Panc1 (cell line): ENCODE results near the gene CARM1. TPM values are rescaled to one million over a fixed set of nuclear protein-coding genes. Genes with fewer than 3 reads are reported as not detected.

Experiments used
- ATAC-seq: fragments of 200-7000 bp; cut with Tn5 transposase; 2 replicates; pipeline ENCODE4 v1.9.1; 2020; ENCODE audit warnings: mild to moderate bottlenecking, moderate library complexity
- BruUV-seq: library from RNA; stranded (reverse); fragments of 400-500 nt; replicated peaks from 2 replicates; lab custom pipeline; 2021; lab: Mats Ljungman, UMichigan
- CTCF ChIA-PET: fragments of 300-600 bp; sonication (Branson Sonifier 250); formaldehyde crosslinking; loops from one replicate; lab custom pipeline; 2022; ENCODE audit warnings: antibody characterized with exemption; lab: Charles Lee
- POLR2A ChIA-PET: fragments of 300-600 bp; sonication (Branson Sonifier 250); formaldehyde crosslinking; loops from one replicate; lab custom pipeline; 2022; ENCODE audit warnings: antibody characterized with exemption; lab: Charles Lee
- DNase-seq: peaks from one replicate; pipeline ENCODE4 v3.0.0-alpha.2; 2010; ENCODE audit warnings: low read depth, low spot score
- H3K27ac ChIP-seq: 2 replicates; pipeline ENCODE4 v1.5.1; 2011; ENCODE audit warnings: mild to moderate bottlenecking, low read length, inconsistent platforms
- H3K27me3 ChIP-seq: fragments of 200-500 bp; sonication (Bioruptor generic); 2 replicates; pipeline ENCODE4 v1.6.0; 2014; ENCODE audit warnings: low read length, inconsistent platforms; ENCODE audit not compliant: control insufficient read depth, insufficient read depth
- H3K36me3 ChIP-seq: fragments of 200-500 bp; sonication (Bioruptor generic); 2 replicates; pipeline ENCODE4 v1.5.1; 2014; ENCODE audit warnings: inconsistent platforms, mild to moderate bottlenecking, low read length, moderate library complexity; ENCODE audit not compliant: control insufficient read depth, insufficient read depth
- H3K4me1 ChIP-seq: 2 replicates; pipeline ENCODE4 v1.5.1; 2011; ENCODE audit warnings: inconsistent platforms, mild to moderate bottlenecking, low read length, moderate library complexity; ENCODE audit not compliant: control insufficient read depth, insufficient read depth
- H3K4me3 ChIP-seq, 2 experiments: 2 replicates each; pipeline ENCODE4 v1.5.1; 2011 to 2012; ENCODE audit warnings: low read depth in 2 of 2, low read length in 2 of 2, mild to moderate bottlenecking in 2 of 2, inconsistent platforms in 1 of 2, moderate library complexity in 1 of 2
- H3K9me3 ChIP-seq: fragments of 200-500 bp; sonication (Bioruptor generic); 2 replicates; pipeline ENCODE4 v1.5.1; 2014; ENCODE audit warnings: low read depth, mild to moderate bottlenecking, inconsistent platforms, low read length, moderate library complexity; ENCODE audit not compliant: control insufficient read depth, insufficient read depth
- CTCF ChIP-seq: fragments of 450-650 bp; IDR thresholded peaks from 2 replicates; pipeline ENCODE4 v1.5.1; 2017; ENCODE audit warnings: mild to moderate bottlenecking
- POLR2AphosphoS5 ChIP-seq: IDR thresholded peaks from 2 replicates; pipeline ENCODE4 v1.6.1; 2012; ENCODE audit warnings: mild to moderate bottlenecking, low read depth, low read length, moderate library complexity
- SIN3A ChIP-seq: IDR thresholded peaks from 2 replicates; pipeline ENCODE4 v1.6.1; 2012; ENCODE audit warnings: low read depth, mild to moderate bottlenecking, low read length, moderate library complexity, borderline replicate concordance; ENCODE audit not compliant: insufficient read depth
- TCF7L2 ChIP-seq: IDR thresholded peaks from 2 replicates; pipeline ENCODE4 v1.6.1; 2011; ENCODE audit warnings: mild to moderate bottlenecking, low read depth, low read length, inconsistent platforms
- in situ Hi-C: cut with HindIII; loops from 2 replicates; pipeline ENCODE4 v1.10.0; 2016; ENCODE audit warnings: low sequenced_read_pairs, low pct_unique_long_range_greater_than_20kb
- intact Hi-C: fragments of 100-400 bp; cut with micrococcal nuclease; formaldehyde crosslinking; loops from one replicate; pipeline ENCODE4 v1.10.0; 2022; ENCODE audit not compliant: unreplicated experiment
- total RNA-seq: library from RNA; stranded (reverse); gene quantifications from one replicate; pipeline ENCODE4 v1.2.1, GENCODE V29; 2021; ENCODE audit not compliant: unreplicated experiment
- TF ChIP-seq, protein P1 (sequence below), 2 experiments: IDR thresholded peaks; 2 replicates each; pipeline ENCODE4 v1.6.1; 2011 to 2012; ENCODE audit warnings: low read depth in 2 of 2, control low read depth in 1 of 2, low read length in 1 of 2, mild to moderate bottlenecking in 1 of 2, moderate library complexity in 1 of 2; ENCODE audit not compliant: insufficient read depth in 1 of 2

Gene CARM1
- total RNA-seq, 1 experiment from 2014 or later = 44.9 TPM

DNA sequence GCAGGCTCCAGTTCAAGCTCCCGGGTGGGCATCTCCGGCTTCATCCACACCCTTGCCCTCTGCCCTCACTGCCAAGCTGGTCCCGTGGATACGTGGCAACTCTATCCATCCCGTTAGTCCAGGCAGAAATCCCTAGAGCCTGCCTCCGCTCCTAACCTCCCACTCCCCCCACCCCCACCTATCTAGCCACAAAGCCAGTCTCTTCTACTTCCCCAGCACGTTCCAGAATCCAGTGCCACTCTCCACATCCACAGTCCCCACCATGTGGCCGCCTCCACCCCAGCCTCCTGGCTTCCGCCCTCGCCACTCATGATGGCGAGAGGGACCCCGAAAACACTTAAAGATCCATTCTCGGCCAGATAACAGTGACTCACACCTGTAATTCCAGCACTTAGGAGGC, 53.2 kb downstream of the CARM1 start:
- in situ Hi-C loops = no loop called here
- POLR2A ChIA-PET = no interaction called here
- Histone ChIP-seq H3K9me3 (no peaks in the 10 kb centered on the region), H3K4me3 (no peak overlapping the region), H3K27ac (no peak overlapping the region), H3K4me1 (peaks cover 4% of the 10 kb centered on the region; the same call in 1 of the 2 replicates), H3K27me3 (no peaks in the 10 kb centered on the region), H3K36me3 (no peaks in the 10 kb centered on the region)
- TF ChIP-seq SIN3A (no peak), POLR2AphosphoS5 (no peak), CTCF (no peak), TCF7L2 (no peak)
- TF ChIP-seq, protein P1, sequence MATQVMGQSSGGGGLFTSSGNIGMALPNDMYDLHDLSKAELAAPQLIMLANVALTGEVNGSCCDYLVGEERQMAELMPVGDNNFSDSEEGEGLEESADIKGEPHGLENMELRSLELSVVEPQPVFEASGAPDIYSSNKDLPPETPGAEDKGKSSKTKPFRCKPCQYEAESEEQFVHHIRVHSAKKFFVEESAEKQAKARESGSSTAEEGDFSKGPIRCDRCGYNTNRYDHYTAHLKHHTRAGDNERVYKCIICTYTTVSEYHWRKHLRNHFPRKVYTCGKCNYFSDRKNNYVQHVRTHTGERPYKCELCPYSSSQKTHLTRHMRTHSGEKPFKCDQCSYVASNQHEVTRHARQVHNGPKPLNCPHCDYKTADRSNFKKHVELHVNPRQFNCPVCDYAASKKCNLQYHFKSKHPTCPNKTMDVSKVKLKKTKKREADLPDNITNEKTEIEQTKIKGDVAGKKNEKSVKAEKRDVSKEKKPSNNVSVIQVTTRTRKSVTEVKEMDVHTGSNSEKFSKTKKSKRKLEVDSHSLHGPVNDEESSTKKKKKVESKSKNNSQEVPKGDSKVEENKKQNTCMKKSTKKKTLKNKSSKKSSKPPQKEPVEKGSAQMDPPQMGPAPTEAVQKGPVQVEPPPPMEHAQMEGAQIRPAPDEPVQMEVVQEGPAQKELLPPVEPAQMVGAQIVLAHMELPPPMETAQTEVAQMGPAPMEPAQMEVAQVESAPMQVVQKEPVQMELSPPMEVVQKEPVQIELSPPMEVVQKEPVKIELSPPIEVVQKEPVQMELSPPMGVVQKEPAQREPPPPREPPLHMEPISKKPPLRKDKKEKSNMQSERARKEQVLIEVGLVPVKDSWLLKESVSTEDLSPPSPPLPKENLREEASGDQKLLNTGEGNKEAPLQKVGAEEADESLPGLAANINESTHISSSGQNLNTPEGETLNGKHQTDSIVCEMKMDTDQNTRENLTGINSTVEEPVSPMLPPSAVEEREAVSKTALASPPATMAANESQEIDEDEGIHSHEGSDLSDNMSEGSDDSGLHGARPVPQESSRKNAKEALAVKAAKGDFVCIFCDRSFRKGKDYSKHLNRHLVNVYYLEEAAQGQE (IDR thresholded peaks at IDR 0.05; ENCODE audit: insufficient read depth in 1 of 2, low read depth in 2 of 2, low read length in 1 of 2) = no peak
- DNase-seq = no peak
- intact Hi-C loops = no loop called here
- ATAC-seq = no peak
- BruUV-seq = no TSS peak
- CTCF ChIA-PET = no interaction called here

GRCh38 chr19:10927730-10928562, 56.6 kb downstream of the CARM1 start:
- TF ChIP-seq CTCF (no peak), POLR2AphosphoS5 (no peak), SIN3A (no peak), TCF7L2 (no peak)
- TF ChIP-seq, protein P1 (IDR thresholded peaks at IDR 0.05; ENCODE audit: insufficient read depth in 1 of 2, low read depth in 2 of 2, low read length in 1 of 2) = no peak
- H3K4me1 ChIP-seq = peaks cover 8% of the 10 kb centered on the region; the same call in 1 of the 2 replicates
- peak overlapping the region; percentile 64 to 73 for H3K4me3 ChIP-seq
- intact Hi-C loops = no loop called here
- peak overlapping the region; percentile 77 for H3K27ac ChIP-seq
- ATAC-seq (peak; percentile 36), DNase-seq (no peak)
- H3K9me3 ChIP-seq = no peaks in the 10 kb centered on the region
- ChIA-PET CTCF (interaction anchor here (0.6 kb wide), 1 partner anchor 46 kb away, joined by 9 read pairs; no protein-coding TSS in a partner anchor), POLR2A (interaction anchor here (0.6 kb wide), 1 partner anchor 1644 kb away, joined by 3 read pairs; no protein-coding TSS in a partner anchor)
- H3K27me3 ChIP-seq = no peaks in the 10 kb centered on the region
- no peaks in the 10 kb centered on the region for H3K36me3 ChIP-seq
- BruUV-seq = no TSS peak
- in situ Hi-C loops = no loop called here
